ENCODE measurements around the gene PPP1R9A.

Gene PPP1R9A

DNA sequence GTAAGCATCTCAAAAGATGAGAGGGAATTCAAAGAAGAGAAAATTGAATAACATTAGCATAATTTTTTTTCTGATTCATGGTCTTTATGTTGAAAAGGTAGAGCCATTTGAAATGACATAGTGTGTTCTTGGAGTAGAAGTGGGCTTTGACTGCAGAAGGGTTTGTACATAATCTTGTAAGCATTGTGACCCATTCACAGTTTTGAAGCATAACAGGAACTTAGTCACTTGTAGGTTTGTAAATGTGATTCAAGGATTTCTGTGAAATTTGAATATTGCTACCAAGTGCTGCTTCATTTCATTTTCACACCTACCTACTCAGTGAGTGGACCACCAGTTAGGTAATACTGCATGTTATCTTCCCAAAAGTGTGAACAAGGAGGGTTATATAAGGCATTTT, 348.3 kb downstream of the PPP1R9A start:
- Histone ChIP-seq H3K9ac (ENCODE audit: low read length) (no peak overlapping the region), H3K27ac (ENCODE audit: low read length) (no peak overlapping the region), H3K4me1 (ENCODE audit: control insufficient read depth, low read depth, low read length) (no peaks in the 10 kb centered on the region), H3K9me3 (ENCODE audit: control insufficient read depth, low read depth, low read length) (no peaks in the 10 kb centered on the region), H3K36me3 (ENCODE audit: control insufficient read depth, low read depth, low read length) (peaks cover 3% of the 10 kb centered on the region), H3K4me3 (ENCODE audit: low read length) (no peak overlapping the region), H3K27me3 (ENCODE audit: control insufficient read depth, insufficient read depth, low read length) (no peaks in the 10 kb centered on the region)

- Histone ChIP-seq H3K27ac (ENCODE audit: low read length) (no peak overlapping the region), H3K9ac (ENCODE audit: low read length) (no peak overlapping the region), H3K36me3 (ENCODE audit: control insufficient read depth, low read depth, low read length) (no peaks in the 10 kb centered on the region)
Measured at GRCh38 chr7:95261895-95262415, 354.6 kb downstream of the PPP1R9A start.

DNA sequence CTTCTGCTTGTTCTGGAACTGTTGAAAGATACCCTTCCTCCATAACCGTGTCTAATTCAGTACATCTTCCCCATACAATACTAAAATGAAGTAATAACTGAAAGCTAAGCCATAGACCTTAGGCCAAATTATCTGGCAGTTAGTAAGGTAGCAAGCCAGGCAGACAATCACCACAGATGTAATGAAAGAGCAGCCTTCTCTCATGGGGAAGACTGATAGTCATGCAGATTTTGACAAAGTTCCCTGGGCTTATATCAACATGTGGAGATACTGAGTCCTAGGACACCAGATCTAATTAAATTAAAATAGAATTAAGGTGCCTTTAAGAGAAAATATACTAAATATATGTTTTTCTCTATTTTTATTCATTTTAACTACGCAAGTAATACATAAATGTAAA, 355.5 kb downstream of the PPP1R9A start:
- Histone ChIP-seq H3K4me3 (ENCODE audit: low read length) (no peak overlapping the region), H3K27ac (ENCODE audit: low read length) (no peak overlapping the region), H3K9ac (ENCODE audit: low read length) (no peak overlapping the region), H3K9me3 (ENCODE audit: control insufficient read depth, low read depth, low read length) (no peaks in the 10 kb centered on the region), H3K27me3 (ENCODE audit: control insufficient read depth, insufficient read depth, low read length) (no peaks in the 10 kb centered on the region), H3K4me1 (ENCODE audit: control insufficient read depth, low read depth, low read length) (peaks cover 26% of the 10 kb centered on the region), H3K36me3 (ENCODE audit: control insufficient read depth, low read depth, low read length) (no peaks in the 10 kb centered on the region)

More at GRCh38 chr7:95261895-95262415, 354.6 kb downstream of the PPP1R9A start:
- no peaks in the 10 kb centered on the region for H3K27me3 ChIP-seq (ENCODE audit: control insufficient read depth, insufficient read depth, low read length)
- no peak overlapping the region for H3K4me3 ChIP-seq (ENCODE audit: low read length)
- peaks cover 17% of the 10 kb centered on the region for H3K4me1 ChIP-seq (ENCODE audit: control insufficient read depth, low read depth, low read length)
- H3K9me3 ChIP-seq (ENCODE audit: control insufficient read depth, low read depth, low read length): no peaks in the 10 kb centered on the region

GRCh38 chr7:95263785-95264362, 356.5 kb downstream of the PPP1R9A start:
- no peaks in the 10 kb centered on the region for H3K9me3 ChIP-seq (ENCODE audit: control insufficient read depth, low read depth, low read length)
- no peaks in the 10 kb centered on the region for H3K36me3 ChIP-seq (ENCODE audit: control insufficient read depth, low read depth, low read length)
- peaks cover 26% of the 10 kb centered on the region for H3K4me1 ChIP-seq (ENCODE audit: control insufficient read depth, low read depth, low read length)
- H3K9ac ChIP-seq (ENCODE audit: low read length): no peak overlapping the region
- H3K27ac ChIP-seq (ENCODE audit: low read length): no peak overlapping the region
- H3K4me3 ChIP-seq (ENCODE audit: low read length): no peak overlapping the region
- no peaks in the 10 kb centered on the region for H3K27me3 ChIP-seq (ENCODE audit: control insufficient read depth, insufficient read depth, low read length)

- Histone ChIP-seq H3K27ac (ENCODE audit: low read length) (no peak overlapping the region), H3K4me1 (ENCODE audit: control insufficient read depth, low read depth, low read length) (peaks cover 26% of the 10 kb centered on the region), H3K27me3 (ENCODE audit: control insufficient read depth, insufficient read depth, low read length) (no peaks in the 10 kb centered on the region), H3K9ac (ENCODE audit: low read length) (no peak overlapping the region), H3K4me3 (ENCODE audit: low read length) (no peak overlapping the region), H3K9me3 (ENCODE audit: control insufficient read depth, low read depth, low read length) (no peaks in the 10 kb centered on the region), H3K36me3 (ENCODE audit: control insufficient read depth, low read depth, low read length) (no peaks in the 10 kb centered on the region)
Measured at GRCh38 chr7:95264363-95264891, 357.0 kb downstream of the PPP1R9A start.

GRCh38 chr7:95265634-95266033, 358.2 kb downstream of the PPP1R9A start:
- Histone ChIP-seq H3K4me1 (ENCODE audit: control insufficient read depth, low read depth, low read length) (peaks cover 26% of the 10 kb centered on the region), H3K4me3 (ENCODE audit: low read length) (no peak overlapping the region), H3K36me3 (ENCODE audit: control insufficient read depth, low read depth, low read length) (no peaks in the 10 kb centered on the region), H3K9ac (ENCODE audit: low read length) (no peak overlapping the region), H3K27me3 (ENCODE audit: control insufficient read depth, insufficient read depth, low read length) (no peaks in the 10 kb centered on the region), H3K27ac (ENCODE audit: low read length) (no peak overlapping the region), H3K9me3 (ENCODE audit: control insufficient read depth, low read depth, low read length) (no peaks in the 10 kb centered on the region)

DNA sequence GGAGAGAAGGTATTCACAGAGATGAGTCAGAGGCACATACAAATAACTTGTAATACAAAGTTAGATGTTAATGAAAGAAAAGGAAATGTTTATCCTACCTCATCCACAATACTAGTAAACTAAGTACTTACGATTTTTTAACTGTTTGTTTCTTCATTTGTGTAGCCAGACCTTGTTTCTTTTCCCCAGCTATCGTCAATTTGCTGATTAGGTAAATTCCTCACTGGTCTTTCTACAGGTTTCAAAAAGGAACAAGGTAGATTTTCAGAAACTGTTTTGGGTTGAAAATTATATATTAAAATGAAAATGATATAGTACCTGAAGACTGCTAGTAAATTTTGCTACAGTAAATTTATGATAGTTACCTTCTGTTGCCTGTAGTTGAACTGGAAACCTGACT, 360.4 kb downstream of the PPP1R9A start:
- no peaks in the 10 kb centered on the region for H3K27me3 ChIP-seq (ENCODE audit: control insufficient read depth, insufficient read depth, low read length)
- no peaks in the 10 kb centered on the region for H3K36me3 ChIP-seq (ENCODE audit: control insufficient read depth, low read depth, low read length)
- no peaks in the 10 kb centered on the region for H3K9me3 ChIP-seq (ENCODE audit: control insufficient read depth, low read depth, low read length)
- H3K9ac ChIP-seq (ENCODE audit: low read length): no peak overlapping the region
- no peak overlapping the region for H3K27ac ChIP-seq (ENCODE audit: low read length)
- H3K4me1 ChIP-seq (ENCODE audit: control insufficient read depth, low read depth, low read length): peaks cover 16% of the 10 kb centered on the region
- no peak overlapping the region for H3K4me3 ChIP-seq (ENCODE audit: low read length)

DNA sequence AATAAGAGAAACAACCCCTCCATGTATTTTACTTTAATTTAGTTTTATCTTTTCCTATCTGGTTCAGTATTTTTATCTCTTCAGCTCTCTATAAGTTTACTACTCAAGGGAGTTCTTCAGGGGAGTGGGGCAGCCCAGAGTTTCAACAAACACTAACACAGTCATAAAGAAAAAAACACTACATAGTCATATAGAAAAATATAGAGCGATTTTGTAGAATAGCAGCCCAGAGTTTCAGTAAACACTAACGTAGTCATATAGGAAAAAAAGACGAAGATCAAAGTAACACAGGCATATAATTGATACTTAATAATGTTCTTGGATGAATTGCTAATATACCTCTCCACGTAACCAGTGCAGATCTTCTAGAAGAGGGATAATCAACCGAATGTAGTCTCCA, 362.2 kb downstream of the PPP1R9A start:
- H3K9me3 ChIP-seq (ENCODE audit: control insufficient read depth, low read depth, low read length): no peaks in the 10 kb centered on the region
- no peak overlapping the region for H3K27ac ChIP-seq (ENCODE audit: low read length)
- H3K4me3 ChIP-seq (ENCODE audit: low read length): no peak overlapping the region
- H3K9ac ChIP-seq (ENCODE audit: low read length): no peak overlapping the region
- peaks cover 15% of the 10 kb centered on the region for H3K4me1 ChIP-seq (ENCODE audit: control insufficient read depth, low read depth, low read length)
- no peaks in the 10 kb centered on the region for H3K36me3 ChIP-seq (ENCODE audit: control insufficient read depth, low read depth, low read length)
- H3K27me3 ChIP-seq (ENCODE audit: control insufficient read depth, insufficient read depth, low read length): no peaks in the 10 kb centered on the region

- H3K36me3 ChIP-seq (ENCODE audit: control insufficient read depth, low read depth, low read length): no peaks in the 10 kb centered on the region
- H3K9ac ChIP-seq (ENCODE audit: low read length): no peak overlapping the region
- H3K9me3 ChIP-seq (ENCODE audit: control insufficient read depth, low read depth, low read length): no peaks in the 10 kb centered on the region
- no peak overlapping the region for H3K27ac ChIP-seq (ENCODE audit: low read length)
- H3K4me3 ChIP-seq (ENCODE audit: low read length): no peak overlapping the region
- no peaks in the 10 kb centered on the region for H3K4me1 ChIP-seq (ENCODE audit: control insufficient read depth, low read depth, low read length)
- no peaks in the 10 kb centered on the region for H3K27me3 ChIP-seq (ENCODE audit: control insufficient read depth, insufficient read depth, low read length)
Measured at GRCh38 chr7:95276114-95276513, 368.7 kb downstream of the PPP1R9A start.

DNA sequence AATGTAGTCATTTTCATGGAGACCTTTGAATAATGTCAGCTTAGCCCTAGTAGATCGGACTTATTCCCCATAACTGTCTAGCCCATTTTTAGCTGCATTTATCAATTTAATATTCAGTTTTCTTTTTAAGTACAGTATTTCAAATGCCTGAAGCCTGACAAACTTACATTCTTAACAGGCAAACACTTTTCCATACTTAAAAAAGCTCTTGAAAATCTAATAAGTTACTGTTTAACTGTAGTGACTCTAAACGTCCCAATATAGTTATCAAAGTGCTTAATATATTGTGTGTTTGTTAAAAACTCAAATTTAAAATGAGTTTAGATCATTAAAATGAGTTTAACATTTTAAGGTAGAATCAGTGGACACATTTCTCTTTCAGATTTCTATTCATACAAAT, 372.0 kb downstream of the PPP1R9A start:
- H3K9me3 ChIP-seq (ENCODE audit: control insufficient read depth, low read depth, low read length): no peaks in the 10 kb centered on the region
- no peaks in the 10 kb centered on the region for H3K4me1 ChIP-seq (ENCODE audit: control insufficient read depth, low read depth, low read length)
- no peak overlapping the region for H3K27ac ChIP-seq (ENCODE audit: low read length)
- no peak overlapping the region for H3K4me3 ChIP-seq (ENCODE audit: low read length)
- no peaks in the 10 kb centered on the region for H3K27me3 ChIP-seq (ENCODE audit: control insufficient read depth, insufficient read depth, low read length)
- H3K9ac ChIP-seq (ENCODE audit: low read length): no peak overlapping the region
- H3K36me3 ChIP-seq (ENCODE audit: control insufficient read depth, low read depth, low read length): no peaks in the 10 kb centered on the region

GRCh38 chr7:95286096-95286495, 378.7 kb downstream of the PPP1R9A start:
- no peaks in the 10 kb centered on the region for H3K27me3 ChIP-seq (ENCODE audit: control insufficient read depth, insufficient read depth, low read length)
- no peak overlapping the region for H3K4me3 ChIP-seq (ENCODE audit: low read length)
- H3K9ac ChIP-seq (ENCODE audit: low read length): no peak overlapping the region

DNA sequence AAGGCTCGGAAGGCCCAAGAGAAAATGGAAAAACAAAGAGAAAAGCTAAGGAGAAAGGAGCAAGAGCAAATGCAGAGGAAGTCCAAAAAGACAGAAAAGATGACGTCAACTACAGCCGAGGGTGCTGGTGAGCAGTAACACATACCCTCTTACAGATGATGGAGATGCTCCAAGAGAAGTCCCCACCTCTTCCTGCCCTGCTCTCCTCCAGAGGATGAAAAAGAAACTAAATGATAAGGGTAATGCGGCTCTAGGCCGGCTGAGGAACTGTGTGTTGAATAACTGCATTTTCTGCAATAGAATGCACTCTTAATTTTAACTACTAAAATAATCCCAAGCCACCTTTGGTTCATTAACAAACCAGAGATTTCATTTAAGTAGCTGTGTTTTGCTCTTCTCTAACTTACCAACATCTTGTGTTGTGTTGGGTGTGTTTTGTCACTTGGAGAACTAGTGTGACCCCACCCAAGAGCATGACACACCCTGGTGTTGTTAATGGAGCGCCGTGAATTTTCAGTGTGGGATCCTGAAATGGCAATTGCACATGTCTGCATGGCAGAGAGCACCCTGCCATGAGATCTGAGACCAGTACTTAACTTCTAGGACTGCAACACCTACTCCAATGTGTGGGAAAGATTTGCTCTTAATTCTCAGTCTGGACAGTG, 382.9 kb downstream of the PPP1R9A start:
- Histone ChIP-seq H3K27me3 (ENCODE audit: control insufficient read depth, insufficient read depth, low read length) (no peaks in the 10 kb centered on the region), H3K27ac (ENCODE audit: low read length) (no peak overlapping the region), H3K9ac (ENCODE audit: low read length) (no peak overlapping the region), H3K36me3 (ENCODE audit: control insufficient read depth, low read depth, low read length) (peaks cover 2% of the 10 kb centered on the region), H3K4me3 (ENCODE audit: low read length) (no peak overlapping the region), H3K4me1 (ENCODE audit: control insufficient read depth, low read depth, low read length) (peaks cover 6% of the 10 kb centered on the region), H3K9me3 (ENCODE audit: control insufficient read depth, low read depth, low read length) (no peaks in the 10 kb centered on the region)

More at GRCh38 chr7:95286096-95286495, 378.7 kb downstream of the PPP1R9A start:
- no peaks in the 10 kb centered on the region for H3K9me3 ChIP-seq (ENCODE audit: control insufficient read depth, low read depth, low read length)
- H3K4me1 ChIP-seq (ENCODE audit: control insufficient read depth, low read depth, low read length): peaks cover 6% of the 10 kb centered on the region
- no peak overlapping the region for H3K27ac ChIP-seq (ENCODE audit: low read length)
- H3K36me3 ChIP-seq (ENCODE audit: control insufficient read depth, low read depth, low read length): peaks cover 2% of the 10 kb centered on the region

All from iPS-18a (cell line).